ENCODE data around the gene MED13L.
"Not testable (repeated sequence)": the region's sequence is repeated elsewhere in the genome, so short reads cannot be mapped to it uniquely, and the experiment has no call there.

MED13L gene

DNA sequence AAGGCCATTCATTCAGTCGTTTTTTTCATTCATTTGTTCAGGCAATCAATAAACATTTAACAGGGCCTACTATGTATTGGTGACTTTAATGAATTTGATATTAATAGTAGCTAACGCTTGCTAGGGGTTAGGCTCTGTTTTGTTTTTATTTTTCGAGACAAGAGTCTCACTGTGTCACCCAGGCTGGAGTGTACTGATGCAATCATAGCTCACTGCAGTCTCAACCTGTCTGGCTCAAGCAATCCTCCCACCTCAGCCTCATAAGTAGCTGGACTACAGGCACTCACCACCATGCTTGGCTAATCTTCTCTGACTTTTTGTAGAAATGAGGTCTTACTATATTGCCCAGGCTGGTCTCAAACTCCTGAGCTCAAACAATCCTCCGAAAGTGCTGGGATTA lies 25.6 kb upstream of the MED13L start:
- DNase-seq = no peak

DNA sequence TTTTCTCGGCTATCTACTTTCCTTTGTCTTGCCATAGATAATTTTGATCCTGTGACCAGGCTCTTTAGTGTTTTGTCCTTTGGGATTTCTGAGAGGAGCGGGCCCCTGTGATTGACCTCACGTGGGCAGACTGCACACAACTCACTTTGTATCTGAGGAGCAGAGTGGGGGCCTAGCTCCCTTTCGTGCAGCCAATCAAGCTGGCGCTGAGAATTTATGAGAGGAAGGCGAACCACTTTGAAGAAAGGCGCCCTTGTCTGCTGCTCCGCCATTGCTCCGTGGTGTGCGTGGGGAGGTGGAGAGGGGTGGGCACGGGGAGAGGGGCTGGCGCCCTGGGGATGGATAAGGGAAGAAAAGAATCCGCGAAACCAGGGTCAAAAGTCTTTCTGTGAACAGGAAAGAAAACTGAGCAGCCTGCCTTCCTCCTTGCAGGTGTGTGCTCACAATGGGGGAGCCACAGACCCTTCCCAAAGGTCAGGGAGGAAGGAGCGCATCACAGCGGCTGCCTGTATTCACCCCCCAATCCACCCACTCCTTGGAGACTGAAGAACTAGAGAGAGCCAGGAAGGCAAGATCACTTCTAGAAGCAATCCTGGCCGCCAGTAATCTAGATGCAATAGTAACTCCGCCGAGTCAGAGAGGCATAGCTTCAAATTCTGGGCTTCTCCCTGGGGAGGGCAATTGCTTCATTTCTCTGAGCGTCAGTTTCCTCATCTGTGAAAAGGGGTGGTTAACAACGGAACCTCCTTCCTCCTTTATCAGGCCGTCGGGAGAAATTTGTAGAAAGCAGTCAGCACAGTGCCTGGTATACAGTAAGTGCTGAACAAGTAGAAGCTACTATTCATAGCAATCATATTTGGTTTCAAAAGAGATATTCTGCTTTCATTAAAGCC lies 24.9 kb upstream of the MED13L start:
- no peak for DNase-seq

DNA sequence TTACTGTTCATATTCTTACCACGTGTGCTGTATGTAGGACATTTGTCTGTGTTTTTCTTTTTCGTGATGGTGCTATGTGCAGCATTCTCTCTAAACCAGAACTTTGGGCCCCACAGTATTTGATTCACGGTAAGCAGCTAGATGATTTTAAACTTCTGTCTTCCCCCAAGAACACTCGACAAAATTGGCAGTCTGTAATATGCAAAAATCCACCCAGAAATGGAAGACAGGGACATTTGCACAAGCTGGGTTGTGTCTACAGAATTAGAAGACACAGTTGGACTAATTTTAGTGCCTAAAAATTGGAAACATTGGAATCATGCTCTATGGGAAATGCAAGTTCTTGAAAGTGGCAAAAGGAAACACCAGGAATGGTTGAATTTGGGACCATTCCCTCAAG lies 24.1 kb upstream of the MED13L start:
- DNase-seq = no peak

DNA sequence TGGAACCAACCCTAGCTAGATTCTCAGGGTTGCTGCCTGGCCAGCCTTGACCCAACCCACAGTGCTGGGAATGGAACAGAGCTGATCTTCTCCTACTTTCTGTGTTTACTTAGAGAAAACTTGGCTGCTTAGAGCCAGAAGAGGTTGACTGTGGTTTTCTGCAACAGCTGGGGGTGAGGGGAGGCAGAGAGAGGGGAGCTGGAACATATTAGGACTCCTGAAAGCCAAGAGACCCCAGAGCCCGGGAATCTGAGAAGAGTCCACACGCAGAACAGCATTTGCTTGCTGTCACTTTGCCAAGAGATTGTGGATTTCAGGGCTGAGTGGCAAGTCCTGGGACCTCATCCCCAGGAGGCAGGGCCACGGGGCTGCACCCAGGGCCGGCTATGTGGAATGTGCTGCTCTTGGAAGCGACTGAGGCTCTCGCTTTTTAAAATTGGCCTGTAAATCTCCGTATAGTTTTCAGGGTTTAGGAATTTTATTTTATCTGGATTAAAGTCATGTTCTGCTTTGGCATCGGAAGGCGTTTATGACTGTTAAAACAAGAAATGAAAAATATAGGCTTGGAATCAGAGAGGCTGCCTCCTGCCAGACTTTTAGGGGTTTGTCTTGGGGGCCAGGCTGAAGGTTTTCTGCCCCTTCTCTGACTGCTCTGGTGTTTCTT lies 22.3 kb upstream of the MED13L start:
- DNase-seq = no peak

DNA sequence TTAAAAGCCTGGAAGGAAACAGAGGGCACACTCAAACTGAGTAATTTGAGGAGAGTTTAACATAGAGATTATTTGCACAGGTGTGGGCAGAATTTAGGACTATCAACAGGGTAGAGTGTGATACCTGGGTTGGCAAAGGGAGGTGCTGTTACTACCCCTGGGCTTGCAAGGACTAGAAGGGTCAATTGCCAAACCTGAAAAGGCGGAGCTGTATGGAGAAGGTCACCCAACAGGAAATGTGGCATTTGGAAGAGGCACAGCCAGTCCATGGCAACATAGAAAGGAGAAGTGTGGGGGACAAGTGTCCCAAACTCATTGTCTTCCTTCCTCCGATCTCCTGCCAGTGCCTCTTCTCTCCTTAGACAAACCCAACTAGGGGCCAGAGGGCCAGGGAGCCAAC lies 21.6 kb upstream of the MED13L start:
- no peak for DNase-seq

DNA sequence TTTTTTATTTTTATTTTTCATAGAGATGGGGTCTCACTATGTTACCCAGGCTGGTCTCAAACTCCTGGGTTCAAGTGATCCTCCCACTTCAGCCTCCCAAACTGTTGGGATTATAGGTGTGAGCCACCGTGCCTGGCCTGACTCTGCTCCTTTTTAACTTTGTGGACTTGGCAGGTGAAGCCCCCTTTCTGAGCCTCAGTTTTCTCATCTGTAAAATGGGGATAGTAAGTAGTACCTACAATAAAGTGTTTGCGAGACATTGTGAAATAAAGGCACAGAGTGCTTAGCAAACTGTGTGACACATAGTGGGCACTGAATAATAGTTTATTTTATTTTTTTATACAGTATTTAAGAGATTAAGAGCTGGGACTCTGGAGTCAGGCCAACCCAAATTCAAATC lies 21.1 kb upstream of the MED13L start:
- no peak for DNase-seq

DNA sequence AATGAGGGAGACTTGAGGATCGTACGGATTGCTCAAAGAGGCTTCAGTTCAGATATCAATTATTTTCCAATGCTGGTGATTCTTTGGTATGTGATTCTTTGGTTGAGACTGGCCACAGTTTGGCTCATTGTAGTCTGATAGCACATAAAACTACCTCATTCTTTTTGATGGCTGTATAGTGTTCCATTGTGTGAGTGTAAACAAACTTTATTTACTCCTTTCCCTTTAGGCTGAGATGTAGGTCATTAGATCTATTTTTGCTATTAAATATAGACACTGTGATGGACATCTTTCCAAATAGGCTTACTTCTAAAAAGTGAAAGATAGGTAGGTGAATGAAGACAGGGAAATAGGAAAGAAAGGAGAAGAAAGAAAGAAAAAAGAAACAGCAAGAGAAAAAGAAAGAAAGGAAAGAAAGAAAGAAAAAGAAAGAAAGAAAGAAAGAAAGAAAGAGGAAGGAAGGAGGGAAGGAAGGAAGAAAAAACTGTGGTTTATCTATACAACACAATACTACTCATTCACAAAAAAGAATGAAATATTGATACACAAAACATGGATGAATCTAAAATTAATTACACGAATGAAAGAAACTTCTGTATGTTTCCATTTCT lies 19.8 kb upstream of the MED13L start:
- no peak for DNase-seq

DNA sequence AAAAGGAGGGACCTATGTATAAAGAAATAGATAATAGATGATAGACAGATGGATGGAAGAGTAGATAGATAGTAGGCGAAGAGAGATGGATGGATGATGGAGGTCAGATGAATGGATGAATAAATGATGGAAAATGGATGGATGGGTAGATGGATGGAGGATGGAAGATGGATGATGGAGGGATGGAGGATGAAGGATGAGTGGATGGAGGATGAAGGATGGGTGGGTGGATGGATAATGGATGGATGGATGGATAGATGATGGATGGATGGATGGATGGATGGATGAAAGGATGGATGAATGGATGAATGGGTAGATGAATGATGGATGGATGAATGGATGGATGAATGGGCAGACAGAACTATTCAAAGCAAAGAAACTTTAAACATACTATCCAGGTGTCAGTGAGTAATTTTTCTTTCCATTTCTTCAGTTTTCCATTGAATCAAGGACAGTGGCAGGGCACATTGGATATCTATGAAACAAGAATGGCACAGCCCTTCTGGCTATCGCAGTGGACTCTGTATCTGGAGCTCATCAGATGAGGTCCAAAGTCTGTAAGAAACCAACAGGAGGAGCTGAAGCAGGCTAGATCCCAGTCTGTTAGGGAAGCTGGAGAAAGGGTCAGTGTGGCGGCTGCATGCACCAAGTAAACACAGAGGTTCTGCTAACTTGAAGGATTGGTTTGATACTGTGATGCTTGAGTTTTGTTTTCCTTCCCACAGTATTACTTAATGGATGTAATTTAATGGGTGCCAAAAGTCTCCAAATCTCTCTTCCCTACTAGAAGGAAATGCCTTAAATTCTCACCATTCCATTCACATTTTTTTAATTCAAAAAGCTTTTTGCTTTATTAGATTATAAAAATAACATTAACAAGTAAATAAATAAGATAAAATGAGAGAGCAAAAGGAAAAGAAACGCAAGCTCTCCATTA lies 18.1 kb upstream of the MED13L start:
- no peak for DNase-seq

DNA sequence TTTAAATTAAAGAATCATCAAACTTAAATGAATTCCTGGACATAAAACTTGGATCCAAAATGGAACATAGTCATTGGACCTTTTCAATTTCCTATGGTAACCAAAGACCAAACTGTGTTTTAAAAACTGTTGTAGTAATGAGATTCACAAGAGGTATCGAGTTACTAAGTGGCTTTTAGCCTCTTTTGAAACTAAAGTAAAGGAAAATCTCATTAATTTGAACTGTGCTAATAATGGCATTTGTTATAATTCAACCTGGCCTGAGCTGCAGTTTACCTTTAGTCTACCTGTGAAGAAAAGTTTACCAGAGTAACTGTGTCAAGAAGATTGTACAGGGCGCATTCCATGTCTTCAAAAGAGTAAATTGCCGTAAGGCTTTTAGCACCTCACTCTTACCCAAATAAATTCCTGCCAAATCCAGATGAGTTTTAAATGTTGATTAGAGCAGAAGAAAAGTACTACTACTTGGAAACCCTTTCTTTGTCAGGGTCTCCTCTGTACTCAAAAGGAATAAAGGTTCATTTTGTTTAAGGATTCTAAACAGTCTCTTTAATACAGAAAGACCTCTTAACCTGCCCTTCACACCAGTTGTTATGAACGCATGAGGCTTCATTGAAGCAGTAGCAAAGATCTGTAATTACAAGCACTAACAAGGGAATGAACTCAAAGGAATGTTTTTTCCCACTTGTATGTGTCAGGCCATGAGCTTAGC lies 17.1 kb upstream of the MED13L start:
- no peak for DNase-seq

DNA sequence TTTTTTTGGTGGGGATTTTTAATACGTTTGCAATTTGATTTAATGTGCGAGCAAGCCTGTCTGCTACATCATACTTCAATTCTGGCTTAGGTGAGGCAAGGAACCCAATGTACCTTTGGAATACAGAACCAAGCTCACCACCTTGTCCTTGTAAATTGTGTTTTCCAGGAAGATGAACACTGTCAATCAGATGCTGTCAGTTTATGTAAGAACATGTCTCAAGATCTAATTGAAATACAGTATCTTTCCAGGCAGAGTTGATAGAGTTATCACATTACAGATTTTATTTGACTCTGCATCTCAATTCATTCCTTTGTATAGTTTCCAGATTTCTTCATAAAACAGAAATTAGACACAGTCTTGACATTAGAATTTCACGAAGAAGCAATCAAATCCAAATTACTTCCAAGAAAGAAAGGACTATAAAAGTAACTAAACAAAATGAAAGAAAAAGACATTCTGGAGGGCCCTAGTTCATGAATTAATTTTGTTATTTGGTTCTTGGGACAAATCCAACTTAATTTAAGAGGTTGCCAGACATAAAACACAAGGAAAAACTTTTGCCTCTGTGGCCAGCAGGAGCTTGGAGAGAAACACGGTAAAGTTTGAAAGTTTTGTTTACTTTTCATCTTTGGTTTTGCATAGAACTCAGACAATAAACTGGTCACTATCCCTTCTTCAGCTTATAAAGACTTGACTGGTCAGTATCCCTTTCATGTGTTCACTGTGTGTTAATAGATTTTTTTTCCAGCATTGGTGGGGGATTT lies 16.4 kb upstream of the MED13L start:
- DNase-seq = no peak

DNA sequence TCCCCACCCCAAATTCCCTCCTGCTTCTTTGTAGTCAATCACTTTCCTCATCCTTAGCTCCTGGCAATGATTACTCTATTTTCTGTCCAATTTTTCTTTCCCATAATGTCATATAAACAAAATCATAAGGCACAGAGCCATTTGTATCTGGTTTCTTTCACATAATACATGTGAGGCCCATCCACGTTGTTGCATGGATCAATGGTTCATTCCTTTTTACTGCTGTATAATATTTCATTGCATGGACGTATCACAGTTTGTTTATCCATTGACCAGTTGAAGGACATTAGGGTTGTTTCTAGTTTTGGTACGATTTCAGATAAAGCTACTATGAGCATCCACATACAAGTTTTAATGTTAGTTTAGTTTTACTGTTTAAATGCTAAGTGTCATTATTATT lies 13.7 kb upstream of the MED13L start:
- DNase-seq = no peak

DNA sequence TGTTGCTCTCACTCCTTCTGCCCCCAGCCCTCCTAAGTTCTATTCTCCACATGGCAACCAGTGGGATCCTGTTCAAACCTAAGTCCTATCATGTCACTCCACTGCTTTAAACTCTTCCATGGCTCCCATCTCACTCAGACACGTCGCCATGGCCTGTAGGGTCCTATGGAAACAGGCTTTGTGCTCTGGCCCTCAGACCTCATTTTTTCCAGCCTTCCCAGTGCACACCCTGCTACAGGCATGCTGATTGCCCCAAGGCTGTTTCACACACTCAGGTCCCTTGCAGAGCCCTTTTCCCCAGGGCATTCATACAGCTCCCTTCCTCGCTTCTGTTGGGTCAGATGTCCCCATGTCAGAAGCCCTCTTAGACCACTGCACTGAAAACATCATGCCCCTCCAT lies 11.2 kb upstream of the MED13L start:
- DNase-seq = no peak

DNA sequence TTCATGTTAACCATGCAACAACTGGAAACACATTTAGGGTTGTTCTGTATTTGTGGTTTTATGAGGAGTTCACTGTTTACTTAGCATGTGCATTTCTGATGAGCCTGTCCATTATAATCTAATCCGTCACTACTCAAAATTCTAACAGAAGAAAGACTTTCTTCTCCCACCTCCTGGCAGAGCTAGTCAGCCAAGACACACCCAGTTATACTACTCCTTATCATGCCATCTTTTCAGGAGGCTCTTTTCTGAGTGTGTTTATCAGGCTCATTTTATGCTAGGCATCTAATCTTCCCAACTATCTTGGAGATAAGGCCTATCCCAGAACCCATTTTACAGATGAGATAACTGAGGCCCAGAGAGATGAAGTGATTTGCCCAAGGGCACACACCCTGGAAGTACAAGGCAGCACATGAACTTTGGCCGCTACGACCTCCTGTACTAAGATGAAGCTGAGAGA lies 10.4 kb upstream of the MED13L start:
- DNase-seq = no peak

DNA sequence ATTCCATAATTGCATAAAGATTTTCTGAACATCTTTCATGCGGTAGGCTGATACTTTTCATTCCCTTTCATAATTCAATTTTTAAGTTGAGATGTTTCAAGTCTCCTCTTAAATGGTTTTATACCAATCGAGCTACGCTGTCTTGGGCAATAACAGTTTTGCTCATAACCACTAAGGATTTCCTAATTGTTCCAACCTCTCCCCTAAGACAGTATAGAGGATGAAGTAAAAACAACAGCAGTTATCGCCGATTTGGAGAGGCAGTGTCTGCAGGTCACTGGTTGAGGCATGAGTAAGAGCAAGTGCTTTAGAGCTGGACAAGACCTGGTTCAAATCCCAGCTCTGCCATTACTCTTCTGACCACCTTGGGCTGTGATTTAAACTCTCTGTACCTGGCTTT lies 6.9 kb upstream of the MED13L start:
- DNase-seq = no peak

DNA sequence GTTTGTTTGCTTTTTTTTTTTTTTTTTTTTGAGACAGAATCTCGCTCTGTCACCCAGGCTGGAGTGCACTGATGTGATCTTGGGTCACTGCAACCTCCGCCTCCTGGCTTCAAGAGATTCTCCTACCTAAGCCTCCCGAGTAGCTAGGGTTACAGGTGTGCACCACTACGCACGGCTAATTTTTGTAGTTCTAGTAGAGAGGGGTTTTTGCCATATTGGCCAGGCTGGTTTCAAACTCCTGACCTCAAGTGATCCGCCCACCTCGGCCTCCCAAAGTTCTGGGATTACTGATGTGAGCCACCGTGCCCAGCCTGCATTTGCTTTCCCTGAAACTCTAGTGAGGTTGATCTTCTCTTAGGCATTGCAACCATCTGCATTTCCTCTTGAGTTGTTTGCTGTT lies 6.4 kb upstream of the MED13L start:
- not testable (repeated sequence) for DNase-seq

DNA sequence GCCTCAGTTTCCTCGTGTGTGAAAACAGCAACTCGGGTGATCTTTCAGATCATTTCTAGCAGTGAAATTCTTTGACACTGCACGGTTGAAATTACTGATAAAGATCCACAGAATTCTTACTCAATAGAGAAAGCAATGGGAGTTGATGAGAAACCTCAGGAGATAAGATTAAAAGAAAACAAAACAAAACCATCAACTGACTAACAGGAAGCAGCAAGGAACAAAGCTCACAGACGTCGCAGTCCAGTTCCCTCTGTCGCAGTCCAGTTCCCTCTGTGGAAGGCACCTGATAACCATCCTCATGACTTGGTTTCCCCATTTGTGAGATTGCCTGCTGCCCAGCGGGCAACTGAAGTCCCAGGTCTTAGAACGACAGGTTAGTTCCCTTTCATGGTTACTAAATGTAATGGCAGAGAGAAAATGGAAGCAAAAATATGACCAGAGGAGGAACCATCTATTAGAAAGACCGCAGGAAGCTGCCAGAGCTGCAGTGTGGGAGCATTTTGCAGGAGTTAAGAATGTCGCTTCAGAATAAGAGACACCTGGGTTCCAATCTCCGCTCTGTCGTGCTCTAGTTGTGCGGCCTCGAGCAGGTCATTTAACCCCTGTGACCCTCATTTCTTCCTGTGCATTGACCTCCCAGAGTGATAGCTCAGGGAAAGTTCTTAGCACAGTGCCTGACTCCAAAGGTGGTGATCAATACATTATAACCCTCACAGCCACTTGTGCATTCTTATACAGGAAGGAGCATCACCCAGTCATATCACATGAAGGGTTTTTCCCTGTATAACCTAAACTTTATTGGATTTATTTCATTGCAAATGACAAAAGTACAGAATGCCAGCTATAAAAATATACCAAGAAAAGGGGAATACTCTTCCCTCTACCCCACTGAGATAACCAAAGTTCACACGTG lies 5.1 kb upstream of the MED13L start:
- no peak for DNase-seq

DNA sequence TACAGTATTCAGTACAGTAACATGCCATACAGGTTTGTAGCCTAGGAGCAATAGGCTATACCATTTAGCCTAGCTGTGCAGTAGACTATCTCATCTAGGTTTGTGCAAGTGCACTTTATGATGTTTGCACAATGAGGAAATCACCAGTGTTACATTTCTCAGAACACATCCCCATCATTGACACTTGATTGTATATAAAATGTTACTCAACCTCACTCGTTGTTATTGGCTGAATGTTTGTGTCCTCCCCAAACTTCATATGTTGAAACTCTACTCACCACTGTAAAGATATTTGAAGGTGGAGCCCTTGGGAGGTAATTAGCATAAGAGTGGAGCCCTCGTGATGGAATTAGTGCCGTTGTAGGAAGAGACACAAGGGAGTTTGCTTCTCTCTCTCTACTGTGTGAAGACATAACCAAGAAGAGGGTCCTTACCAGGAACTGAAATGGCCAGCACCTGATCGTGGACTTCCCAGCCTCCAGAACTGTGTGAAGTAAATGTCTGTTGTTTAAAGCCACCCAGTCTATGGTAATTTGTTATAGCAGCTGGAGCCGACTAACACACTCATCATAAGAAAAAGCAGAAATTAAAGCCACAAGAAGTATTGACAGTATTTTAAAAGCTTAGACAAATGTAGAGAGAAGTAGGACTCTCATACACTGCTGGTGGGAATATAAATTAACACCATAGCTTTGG lies 3.2 kb upstream of the MED13L start:
- no peak for DNase-seq

DNA sequence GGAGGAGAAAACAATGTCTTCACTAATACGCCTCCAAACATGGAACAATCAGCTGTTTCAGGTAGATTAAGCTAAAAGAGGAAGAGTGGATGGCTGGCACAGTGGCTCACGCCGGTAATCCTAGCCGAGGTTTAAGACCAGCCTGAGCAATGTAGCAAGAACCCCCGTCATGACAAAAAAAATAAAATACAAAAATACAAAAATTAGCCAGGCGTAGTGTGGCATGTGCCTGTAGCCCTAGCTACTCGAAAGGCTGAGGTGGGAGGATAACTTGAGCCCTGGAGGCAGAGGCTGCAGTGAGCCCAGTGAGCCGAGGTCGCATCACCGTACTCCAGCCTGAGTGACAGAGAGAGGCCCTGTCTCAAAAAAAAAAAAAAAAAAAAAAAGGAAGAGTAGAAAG lies 1.2 kb upstream of the MED13L start:
- no peak for DNase-seq

DNA sequence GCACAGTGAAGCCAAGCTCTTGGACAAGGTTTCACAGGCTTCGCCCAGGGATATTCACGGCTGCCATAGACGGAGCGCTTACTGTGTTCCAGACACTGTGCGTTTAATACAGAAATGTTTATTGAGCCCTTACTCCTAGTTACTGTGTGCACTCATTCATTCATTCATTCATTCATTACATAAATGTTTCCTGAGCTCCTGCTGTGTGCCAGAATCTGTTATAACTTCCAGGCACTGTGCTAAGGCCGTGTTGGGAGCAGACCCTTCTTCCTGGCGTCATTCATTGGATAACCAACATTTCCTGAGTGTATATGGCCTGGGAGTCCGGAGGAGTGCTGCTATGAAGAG lies 760 bp upstream of the MED13L start:
- DNase-seq = no peak
